Hepatocyte (in vitro differentiated cells): ENCODE data around the gene PAK5.

Source experiments
- EZH2 ChIP-seq: fragments of 200-600 bp; sonication (generic); IDR thresholded peaks from 2 replicates; pipeline ENCODE4 v1.6.1; 2016; ENCODE audit warnings: antibody characterized with exemption, mild to moderate bottlenecking, borderline replicate concordance
- EZH2phosphoT487 ChIP-seq: fragments of 200-600 bp; sonication (generic); IDR thresholded peaks from one replicate; pipeline ENCODE4 v1.6.1; 2018; ENCODE audit warnings: antibody characterized with exemption, mild to moderate bottlenecking, low read depth, moderate library complexity; ENCODE audit not compliant: unreplicated experiment, severe bottlenecking
- TF ChIP-seq, protein P1 (sequence below): fragments of 200-600 bp; sonication (generic); IDR thresholded peaks from 2 replicates; pipeline ENCODE4 v1.5.1; 2016; ENCODE audit warnings: antibody characterized with exemption, mild to moderate bottlenecking; ENCODE audit not compliant: poor library complexity

DNA sequence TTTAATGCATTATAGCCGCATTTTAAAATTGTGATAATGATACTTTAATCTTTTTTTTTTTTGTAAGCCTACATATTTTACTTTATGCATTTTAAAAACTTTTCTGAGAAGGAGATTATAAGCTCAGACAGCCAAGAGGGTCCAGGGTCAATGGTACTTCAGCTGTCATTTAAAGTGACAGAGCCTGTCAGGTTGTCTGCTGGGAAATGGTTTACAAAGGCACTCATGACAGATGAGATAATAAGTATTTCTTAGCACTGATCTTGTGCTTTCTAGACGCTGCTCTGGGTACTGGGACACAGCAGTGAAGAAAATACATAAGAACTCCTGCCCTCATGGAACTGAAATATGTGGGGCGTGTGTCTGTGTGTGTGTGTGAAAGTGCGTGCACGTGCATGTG lies 304.9 kb downstream of the PAK5 start:
- TF ChIP-seq EZH2 (no peak), EZH2phosphoT487 (no peak)
- TF ChIP-seq, protein P1, sequence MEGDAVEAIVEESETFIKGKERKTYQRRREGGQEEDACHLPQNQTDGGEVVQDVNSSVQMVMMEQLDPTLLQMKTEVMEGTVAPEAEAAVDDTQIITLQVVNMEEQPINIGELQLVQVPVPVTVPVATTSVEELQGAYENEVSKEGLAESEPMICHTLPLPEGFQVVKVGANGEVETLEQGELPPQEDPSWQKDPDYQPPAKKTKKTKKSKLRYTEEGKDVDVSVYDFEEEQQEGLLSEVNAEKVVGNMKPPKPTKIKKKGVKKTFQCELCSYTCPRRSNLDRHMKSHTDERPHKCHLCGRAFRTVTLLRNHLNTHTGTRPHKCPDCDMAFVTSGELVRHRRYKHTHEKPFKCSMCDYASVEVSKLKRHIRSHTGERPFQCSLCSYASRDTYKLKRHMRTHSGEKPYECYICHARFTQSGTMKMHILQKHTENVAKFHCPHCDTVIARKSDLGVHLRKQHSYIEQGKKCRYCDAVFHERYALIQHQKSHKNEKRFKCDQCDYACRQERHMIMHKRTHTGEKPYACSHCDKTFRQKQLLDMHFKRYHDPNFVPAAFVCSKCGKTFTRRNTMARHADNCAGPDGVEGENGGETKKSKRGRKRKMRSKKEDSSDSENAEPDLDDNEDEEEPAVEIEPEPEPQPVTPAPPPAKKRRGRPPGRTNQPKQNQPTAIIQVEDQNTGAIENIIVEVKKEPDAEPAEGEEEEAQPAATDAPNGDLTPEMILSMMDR: no peak
